Urinary bladder (tissue), 4 donors: ENCODE measurements around the gene PLCH1. TPM values are rescaled to one million over a fixed set of nuclear protein-coding genes. Genes with fewer than 3 reads are reported as not detected.

Experiments
- DNase-seq: peaks from one replicate; pipeline ENCODE4 v3.0.0-alpha.2; 2015; ENCODE audit errors: extremely low spot score
- H3K27ac ChIP-seq: one replicate; pipeline ENCODE4 v1.5.1; 2013; ENCODE audit warnings: low read depth, mild to moderate bottlenecking, moderate library complexity
- H3K36me3 ChIP-seq: one replicate; pipeline ENCODE4 v1.6.1; 2013; ENCODE audit warnings: mild to moderate bottlenecking, moderate library complexity; ENCODE audit not compliant: insufficient read depth
- H3K4me1 ChIP-seq: one replicate; pipeline ENCODE4 v1.6.1; 2013; ENCODE audit warnings: mild to moderate bottlenecking, moderate library complexity; ENCODE audit not compliant: insufficient read depth
- H3K4me3 ChIP-seq: one replicate; pipeline ENCODE4 v1.5.1; 2013; ENCODE audit warnings: low read depth, low read length
- WGBS: extraction: QIAGEN DNeasy Blood & Tissue Kit; methylation state at CpG from one replicate; pipeline ENCODE4 v1.1.7; 2013; 5-methylcytosine and 5-hydroxymethylcytosine counted together
- polyA plus RNA-seq: library from polyadenylated mRNA; stranded (reverse); fragments of 200-250 nt; gene quantifications from one replicate; pipeline ENCODE4 v1.2.3, GENCODE V29; 2013
- total RNA-seq: library from RNA; depleted of rRNA; stranded (reverse); fragments of >200 nt; gene quantifications from one replicate; pipeline ENCODE4 v1.2.3, GENCODE V29; 2014
- donor health status: healthy with polysubstance abuse.
- donor health status: healthy.

The PLCH1 gene
- total and polyA plus RNA-seq, 2 donors: 0.27 to 3.2 TPM

- Histone ChIP-seq H3K27ac (no peak overlapping the region), H3K4me1 (no peaks in the 10 kb centered on the region), H3K4me3 (no peak overlapping the region), H3K36me3 (no peaks in the 10 kb centered on the region)
- WGBS: 77% methylated on average over 5 of the region's 5 CpGs
- no peak for DNase-seq
These were observed 219.5 kb downstream of the PLCH1 start for GRCh38 chr3:155525324-155525833.

- no peak for DNase-seq
- H3K4me3 ChIP-seq: no peak overlapping the region
- 64% methylated on average over 2 of the region's 2 CpGs for WGBS
- no peaks in the 10 kb centered on the region for H3K36me3 ChIP-seq
- H3K27ac ChIP-seq: no peak overlapping the region
- no peaks in the 10 kb centered on the region for H3K4me1 ChIP-seq
These were observed 224.4 kb downstream of the PLCH1 start for GRCh38 chr3:155520463-155520862.

DNA sequence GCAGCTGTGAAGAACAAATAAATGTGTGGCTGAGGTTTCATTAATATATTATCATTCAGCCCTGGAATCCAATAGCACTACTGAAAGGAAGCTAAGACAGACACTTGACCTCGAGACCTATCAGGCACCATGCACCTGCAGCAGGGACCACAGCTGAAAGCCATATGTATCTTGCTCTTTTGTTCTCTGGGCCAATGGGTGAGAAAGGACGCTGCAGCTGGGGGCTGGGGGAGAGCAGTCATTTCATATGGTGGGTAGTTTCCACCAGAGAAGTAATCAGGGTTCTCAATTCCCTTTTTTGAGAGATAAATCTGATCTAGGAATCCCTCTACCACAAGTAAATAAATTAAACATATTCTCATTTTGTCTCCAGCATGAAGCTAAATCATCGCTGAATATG lies 225.8 kb downstream of the PLCH1 start:
- Histone ChIP-seq H3K36me3 (no peaks in the 10 kb centered on the region), H3K27ac (no peak overlapping the region), H3K4me1 (no peaks in the 10 kb centered on the region), H3K4me3 (no peak overlapping the region)
- no peak for DNase-seq
- WGBS: 83% methylated on average over 3 of the region's 3 CpGs

GRCh38 chr3:155517903-155518302 lies 227.0 kb downstream of the PLCH1 start:
- WGBS: 74% methylated on average over 1 of the region's 1 CpG
- DNase-seq: no peak
- H3K36me3 ChIP-seq: no peaks in the 10 kb centered on the region
- H3K4me1 ChIP-seq: no peaks in the 10 kb centered on the region
- H3K27ac ChIP-seq: no peak overlapping the region
- H3K4me3 ChIP-seq: no peak overlapping the region

DNA sequence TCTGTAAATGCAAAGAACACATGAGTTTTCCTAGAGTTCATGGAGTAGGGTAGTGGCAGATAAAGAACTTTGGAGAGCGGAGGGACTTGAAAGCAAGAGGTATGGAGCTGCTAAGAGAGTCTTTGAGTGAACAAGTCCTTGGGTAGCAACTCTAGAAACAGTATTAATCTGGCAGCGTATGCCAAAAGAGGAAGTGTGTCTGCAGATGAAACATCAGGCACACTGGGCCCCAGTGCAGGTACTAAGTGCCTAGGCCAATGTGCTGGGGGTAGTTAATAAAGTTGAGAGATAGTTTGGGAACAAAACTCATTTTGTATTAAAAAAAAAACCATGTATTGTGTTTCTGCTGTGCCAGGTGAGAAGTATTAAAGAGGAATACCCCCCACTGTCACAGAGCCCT lies 228.4 kb downstream of the PLCH1 start:
- Histone ChIP-seq H3K27ac (no peak overlapping the region), H3K36me3 (no peaks in the 10 kb centered on the region), H3K4me1 (no peaks in the 10 kb centered on the region), H3K4me3 (no peak overlapping the region)
- 91% methylated on average over 2 of the region's 2 CpGs for WGBS
- no peak for DNase-seq

- 80% methylated on average over 5 of the region's 5 CpGs for WGBS
- H3K4me1 ChIP-seq: no peaks in the 10 kb centered on the region
- no peak overlapping the region for H3K27ac ChIP-seq
- peak; percentile 2 for DNase-seq
- H3K36me3 ChIP-seq: no peaks in the 10 kb centered on the region
- H3K4me3 ChIP-seq: no peak overlapping the region
These were observed 232.0 kb downstream of the PLCH1 start for GRCh38 chr3:155512867-155513261.

DNA sequence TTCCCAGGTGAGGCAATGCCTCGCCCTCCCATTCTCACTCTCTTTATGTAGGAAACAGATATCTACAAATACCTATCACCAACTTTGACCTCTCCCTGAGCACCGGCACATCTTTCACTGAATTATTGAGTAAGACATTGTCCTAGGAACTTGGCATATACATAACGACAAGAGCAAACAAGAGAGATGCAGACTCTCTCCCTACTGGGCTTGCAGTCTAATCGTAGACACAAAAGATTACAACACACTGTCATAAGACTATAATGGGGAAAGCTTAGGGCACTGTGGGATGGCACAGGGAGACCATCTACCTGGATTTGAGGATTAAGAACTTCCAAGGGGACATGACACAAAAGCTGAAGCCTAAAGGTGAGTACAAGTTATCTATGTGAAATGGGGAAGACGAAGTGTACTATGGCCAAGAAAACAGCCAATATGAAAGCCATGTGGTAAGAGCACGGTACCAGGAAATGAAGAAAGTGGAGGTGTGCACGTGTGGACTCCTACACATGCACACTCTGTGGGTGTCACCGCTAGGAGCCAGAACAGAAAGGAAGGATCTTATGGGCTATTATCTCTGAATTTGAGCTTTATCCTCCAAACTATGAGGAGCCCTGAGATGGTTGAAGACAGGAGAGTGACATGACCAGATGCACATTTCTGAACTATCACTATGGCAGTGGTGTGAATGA lies 232.6 kb downstream of the PLCH1 start:
- Histone ChIP-seq H3K27ac (no peak overlapping the region), H3K4me1 (no peaks in the 10 kb centered on the region), H3K36me3 (no peaks in the 10 kb centered on the region), H3K4me3 (no peak overlapping the region)
- DNase-seq: no peak
- 85% methylated on average over 8 of the region's 8 CpGs for WGBS

GRCh38 chr3:155504682-155505081 lies 240.2 kb downstream of the PLCH1 start:
- no peaks in the 10 kb centered on the region for H3K4me1 ChIP-seq
- H3K27ac ChIP-seq: no peak overlapping the region
- no peak overlapping the region for H3K4me3 ChIP-seq
- WGBS: 69% methylated on average over 1 of the region's 1 CpG
- no peaks in the 10 kb centered on the region for H3K36me3 ChIP-seq
- no peak for DNase-seq

GRCh38 chr3:155502630-155503029 lies 242.2 kb downstream of the PLCH1 start:
- 77% methylated on average over 5 of the region's 5 CpGs for WGBS

DNA sequence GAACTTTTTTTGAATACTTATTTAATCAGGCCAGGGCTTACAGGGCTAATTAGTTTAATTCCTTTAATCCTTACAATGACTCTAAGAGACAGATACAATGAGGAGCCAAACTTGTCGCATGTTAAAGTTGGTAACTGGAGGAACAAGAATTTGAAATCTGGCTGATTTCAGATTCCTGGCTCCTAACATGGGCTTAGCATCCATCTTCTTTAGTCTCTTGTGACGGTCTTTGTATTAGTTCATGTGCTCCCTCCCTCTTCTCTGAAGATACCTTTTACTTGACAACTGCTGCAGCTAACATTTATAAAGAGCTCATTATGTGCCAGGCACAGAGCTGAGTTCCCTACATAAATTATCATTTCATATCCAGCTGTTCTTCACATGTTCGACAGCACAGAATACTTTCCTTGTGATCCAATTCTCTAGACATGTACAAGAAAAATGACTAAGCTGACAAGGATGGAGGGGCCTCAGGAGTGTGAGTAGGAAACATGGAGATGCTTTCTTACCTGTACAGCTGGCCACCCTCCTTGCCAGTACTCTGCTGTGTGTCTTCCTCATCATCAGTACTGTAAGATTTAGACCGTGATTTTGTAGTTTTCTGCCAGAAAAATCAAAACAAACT lies 244.6 kb downstream of the PLCH1 start:
- WGBS: 63% methylated on average over 4 of the region's 4 CpGs
- Histone ChIP-seq H3K36me3 (no peaks in the 10 kb centered on the region), H3K4me3 (no peak overlapping the region), H3K27ac (no peak overlapping the region), H3K4me1 (no peaks in the 10 kb centered on the region)
- DNase-seq: no peak

More at GRCh38 chr3:155502630-155503029, 242.2 kb downstream of the PLCH1 start:
- Histone ChIP-seq H3K4me3 (no peak overlapping the region), H3K4me1 (no peaks in the 10 kb centered on the region), H3K36me3 (no peaks in the 10 kb centered on the region), H3K27ac (no peak overlapping the region)
- no peak for DNase-seq

DNA sequence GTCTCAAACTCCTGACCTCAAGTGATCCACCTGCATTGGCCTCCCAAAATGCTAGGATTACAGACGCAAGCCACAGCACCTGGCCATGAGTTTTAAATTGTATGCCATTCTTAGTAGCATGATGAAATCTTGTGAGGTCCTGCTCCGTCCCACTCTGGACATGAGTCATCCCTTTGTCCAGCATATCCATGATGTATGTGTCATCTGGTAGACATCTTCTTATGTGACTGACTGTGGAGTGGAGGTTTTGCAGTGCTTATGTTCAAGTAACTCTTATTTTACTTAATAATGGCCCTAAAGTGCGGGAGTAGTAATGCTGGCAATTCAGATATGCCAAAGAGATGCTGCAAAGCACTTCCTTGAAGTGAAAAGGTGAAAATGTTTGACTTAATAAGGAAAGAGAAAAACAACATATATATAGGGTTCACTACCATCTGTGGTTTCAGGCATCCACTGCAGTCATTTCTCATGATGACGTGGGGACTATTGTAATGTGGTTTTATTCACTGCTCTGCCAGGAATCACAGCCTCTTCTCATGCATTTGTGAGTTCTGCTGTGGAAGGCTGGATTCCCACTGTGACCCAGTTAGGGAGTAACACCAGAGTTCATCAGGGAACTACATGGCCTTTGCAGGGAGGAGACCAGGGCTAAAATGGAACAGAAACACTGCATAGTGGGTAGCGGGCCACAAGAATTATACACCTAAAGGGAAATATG lies 246.8 kb downstream of the PLCH1 start:
- no peak overlapping the region for H3K27ac ChIP-seq
- whole genome bisulfite sequencing: 87% methylated on average over 5 of the region's 5 CpGs
- no peaks in the 10 kb centered on the region for H3K36me3 ChIP-seq
- no peaks in the 10 kb centered on the region for H3K4me1 ChIP-seq
- no peak overlapping the region for H3K4me3 ChIP-seq
- no peak for DNase-seq

DNA sequence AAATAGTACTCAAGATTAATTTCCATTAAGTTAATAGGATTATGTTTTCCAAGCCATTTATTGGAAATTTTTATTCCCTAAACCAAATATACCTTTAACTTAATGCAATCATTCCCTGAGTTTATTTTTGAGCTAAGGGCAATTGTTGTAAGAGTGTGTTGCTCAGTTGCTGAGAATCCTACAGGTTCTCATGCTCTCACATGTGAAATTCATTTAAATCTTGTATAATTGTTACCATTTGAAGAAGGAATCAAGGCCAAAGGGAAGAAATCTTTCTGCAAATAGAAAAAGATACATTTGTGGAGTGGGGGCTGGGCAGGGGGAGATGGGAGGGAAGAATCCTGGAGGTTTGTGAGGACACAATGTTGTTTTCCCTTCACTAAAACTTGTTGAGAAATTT lies 248.7 kb downstream of the PLCH1 start:
- Histone ChIP-seq H3K4me1 (no peaks in the 10 kb centered on the region), H3K4me3 (no peak overlapping the region), H3K27ac (no peak overlapping the region), H3K36me3 (no peaks in the 10 kb centered on the region)
- no peak for DNase-seq

- no peaks in the 10 kb centered on the region for H3K4me1 ChIP-seq
- 86% methylated on average over 4 of the region's 4 CpGs for WGBS
- DNase-seq: no peak
- H3K4me3 ChIP-seq: no peak overlapping the region
- no peaks in the 10 kb centered on the region for H3K36me3 ChIP-seq
- no peak overlapping the region for H3K27ac ChIP-seq
These were observed 249.5 kb downstream of the PLCH1 start for GRCh38 chr3:155495387-155495786.

GRCh38 chr3:155494332-155494731 lies 250.5 kb downstream of the PLCH1 start:
- Histone ChIP-seq H3K36me3 (no peaks in the 10 kb centered on the region), H3K27ac (no peak overlapping the region), H3K4me3 (no peak overlapping the region), H3K4me1 (no peaks in the 10 kb centered on the region)
- 59% methylated on average over 5 of the region's 5 CpGs for WGBS
- DNase-seq: no peak
